ENCODE data around the gene FKBP1B. TPM values are rescaled to one million over a fixed set of nuclear protein-coding genes. Genes with fewer than 3 reads are reported as not detected.

The FKBP1B gene
- total and polyA plus RNA-seq, 2 donors: 4.4 to 9.3 TPM

- WGBS: under 1% methylated on average over 64 of the region's 64 CpGs
- DNase-seq (ENCODE audit: low read depth in 6 of 9, low spot score in 9 of 9): peak; percentile 97 to 100 (median 99)
- Histone ChIP-seq H3K27me3 (ENCODE audit: control insufficient read depth in 2 of 2, insufficient read depth in 1 of 2, low read length in 1 of 2) (no peaks in the 10 kb centered on the region), H3K27ac (ENCODE audit: low read depth in 1 of 2, low read length in 1 of 2) (peak within 1 kb of the TSS; percentile 92 to 96), H3K9me3 (ENCODE audit: control insufficient read depth in 2 of 2, insufficient read depth in 1 of 2, low read length in 1 of 2) (no peaks in the 10 kb centered on the region), H3K4me1 (ENCODE audit: control insufficient read depth in 2 of 2, insufficient read depth in 2 of 2, low read length in 2 of 2) (peaks cover 3 to 11% of the 10 kb centered on the region in 2 donors), H3K4me3 (ENCODE audit: low read length in 2 of 2) (peak within 1 kb of the TSS; percentile 81), H3K36me3 (ENCODE audit: control insufficient read depth in 2 of 2, insufficient read depth in 2 of 2, low read length in 1 of 2) (peaks cover 6 to 25% of the 10 kb centered on the region in 2 donors)
These were observed 26.6 kb downstream of the FKBP1B start, which contains the start of gene SF3B6 for GRCh38 chr2:24075915-24076848. TSS of gene SF3B6 (minus strand) at chr2:24076326. CDS start at chr2:24076229, 97 bp downstream.

DNA sequence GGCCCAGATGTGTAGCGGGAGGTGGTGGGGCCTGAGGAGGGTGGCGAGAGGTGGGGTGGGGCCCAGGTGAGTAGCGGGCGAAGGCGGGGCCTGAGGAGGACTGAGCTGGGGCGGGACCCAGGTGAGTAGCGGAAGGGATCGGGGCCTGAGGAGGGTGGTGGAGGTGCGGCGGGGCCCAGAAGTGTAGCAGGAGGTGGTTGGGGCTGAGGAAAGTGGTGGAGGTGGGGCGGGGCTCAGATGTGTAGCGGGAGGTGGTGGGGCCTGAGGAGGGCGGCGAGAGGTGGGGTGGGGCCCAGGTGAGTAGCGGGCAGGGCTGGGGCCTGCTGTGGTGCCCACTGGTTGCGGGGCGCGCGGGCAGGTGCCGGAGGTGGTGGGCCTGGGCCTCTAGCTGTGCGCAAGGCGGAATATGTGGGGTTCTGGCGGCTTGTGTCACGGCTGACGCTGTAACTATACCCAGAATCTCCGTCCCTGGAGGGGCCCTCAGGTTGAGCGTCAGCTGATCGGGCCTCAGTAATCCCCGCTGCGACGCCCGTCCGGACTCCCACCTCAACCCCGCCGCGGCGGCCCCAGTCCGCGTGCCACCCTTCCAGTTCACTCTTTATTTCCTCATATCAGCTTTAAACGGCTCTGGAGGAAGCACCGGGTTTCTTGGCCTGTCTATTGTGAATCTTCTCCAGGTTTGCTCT lies 27.5 kb downstream of the FKBP1B start:
- Histone ChIP-seq H3K9me3 (ENCODE audit: control insufficient read depth in 2 of 2, insufficient read depth in 1 of 2, low read length in 1 of 2) (no peaks in the 10 kb centered on the region), H3K4me1 (ENCODE audit: control insufficient read depth in 2 of 2, insufficient read depth in 2 of 2, low read length in 2 of 2) (peaks cover 3 to 11% of the 10 kb centered on the region in 2 donors)

GRCh38 chr2:24077535-24077877 lies 28.0 kb downstream of the FKBP1B start:
- H3K27me3 ChIP-seq (ENCODE audit: control insufficient read depth in 2 of 2, insufficient read depth in 1 of 2, low read length in 1 of 2): no peaks in the 10 kb centered on the region
- no peaks in the 10 kb centered on the region for H3K9me3 ChIP-seq (ENCODE audit: control insufficient read depth in 2 of 2, insufficient read depth in 1 of 2, low read length in 1 of 2)
- 23% methylated on average over 9 of the region's 9 CpGs for WGBS
- peak overlapping the region; percentile 81 for H3K4me3 ChIP-seq (ENCODE audit: low read length in 2 of 2)
- H3K36me3 ChIP-seq (ENCODE audit: control insufficient read depth in 2 of 2, insufficient read depth in 2 of 2, low read length in 1 of 2): peaks cover 3 to 23% of the 10 kb centered on the region in 2 donors
- H3K4me1 ChIP-seq (ENCODE audit: control insufficient read depth in 2 of 2, insufficient read depth in 2 of 2, low read length in 2 of 2): peaks cover 3 to 11% of the 10 kb centered on the region in 2 donors
- DNase-seq (ENCODE audit: low read depth in 6 of 9, low spot score in 9 of 9): no peak
- peak overlapping the region; percentile 91 to 92 for H3K27ac ChIP-seq (ENCODE audit: low read depth in 1 of 2, low read length in 1 of 2)

More for the DNA sequence above, 27.5 kb downstream of the FKBP1B start:
- no peaks in the 10 kb centered on the region for H3K27me3 ChIP-seq (ENCODE audit: control insufficient read depth in 2 of 2, insufficient read depth in 1 of 2, low read length in 1 of 2)
- H3K4me3 ChIP-seq (ENCODE audit: low read length in 2 of 2): peak overlapping the region; percentile 81
- 2% methylated on average over 41 of the region's 41 CpGs for WGBS
- DNase-seq (ENCODE audit: low read depth in 6 of 9, low spot score in 9 of 9): peak in 2 of 9 donors; percentile 8 to 25
- H3K27ac ChIP-seq (ENCODE audit: low read depth in 1 of 2, low read length in 1 of 2): peak overlapping the region; percentile 91 to 92
- peaks cover 3 to 25% of the 10 kb centered on the region in 2 donors for H3K36me3 ChIP-seq (ENCODE audit: control insufficient read depth in 2 of 2, insufficient read depth in 2 of 2, low read length in 1 of 2)

- no peaks in the 10 kb centered on the region for H3K9me3 ChIP-seq (ENCODE audit: control insufficient read depth in 2 of 2, insufficient read depth in 1 of 2, low read length in 1 of 2)
- H3K4me3 ChIP-seq (ENCODE audit: low read length in 2 of 2): peak overlapping the region; percentile 81
- H3K4me1 ChIP-seq (ENCODE audit: control insufficient read depth in 2 of 2, insufficient read depth in 2 of 2, low read length in 2 of 2): peaks cover 3 to 11% of the 10 kb centered on the region in 2 donors
- no peak for DNase-seq (ENCODE audit: low read depth in 6 of 9, low spot score in 9 of 9)
- H3K36me3 ChIP-seq (ENCODE audit: control insufficient read depth in 2 of 2, insufficient read depth in 2 of 2, low read length in 1 of 2): peaks cover 3 to 19% of the 10 kb centered on the region in 2 donors
- 90% methylated on average over 2 of the region's 2 CpGs for WGBS
- peak overlapping the region in 1 of 2 donors; percentile 54 for H3K27ac ChIP-seq (ENCODE audit: low read depth in 1 of 2, low read length in 1 of 2)
- H3K27me3 ChIP-seq (ENCODE audit: control insufficient read depth in 2 of 2, insufficient read depth in 1 of 2, low read length in 1 of 2): no peaks in the 10 kb centered on the region
These were observed 28.3 kb downstream of the FKBP1B start for GRCh38 chr2:24077879-24078278.

- peaks cover 9 to 27% of the 10 kb centered on the region in 2 donors for H3K4me1 ChIP-seq (ENCODE audit: control insufficient read depth in 2 of 2, insufficient read depth in 2 of 2, low read length in 2 of 2)
- H3K4me3 ChIP-seq (ENCODE audit: low read length in 2 of 2): no peak overlapping the region
- 95% methylated on average over 2 of the region's 2 CpGs for WGBS
- no peaks in the 10 kb centered on the region for H3K9me3 ChIP-seq (ENCODE audit: control insufficient read depth in 2 of 2, insufficient read depth in 1 of 2, low read length in 1 of 2)
- H3K36me3 ChIP-seq (ENCODE audit: control insufficient read depth in 2 of 2, insufficient read depth in 2 of 2, low read length in 1 of 2): peaks cover 3 to 11% of the 10 kb centered on the region in 2 donors
- peak overlapping the region in 1 of 2 donors; percentile 58 for H3K27ac ChIP-seq (ENCODE audit: low read depth in 1 of 2, low read length in 1 of 2)
- H3K27me3 ChIP-seq (ENCODE audit: control insufficient read depth in 2 of 2, insufficient read depth in 1 of 2, low read length in 1 of 2): no peaks in the 10 kb centered on the region
- no peak for DNase-seq (ENCODE audit: low read depth in 6 of 9, low spot score in 9 of 9)
These were observed 31.2 kb downstream of the FKBP1B start for GRCh38 chr2:24080701-24081100.

DNA sequence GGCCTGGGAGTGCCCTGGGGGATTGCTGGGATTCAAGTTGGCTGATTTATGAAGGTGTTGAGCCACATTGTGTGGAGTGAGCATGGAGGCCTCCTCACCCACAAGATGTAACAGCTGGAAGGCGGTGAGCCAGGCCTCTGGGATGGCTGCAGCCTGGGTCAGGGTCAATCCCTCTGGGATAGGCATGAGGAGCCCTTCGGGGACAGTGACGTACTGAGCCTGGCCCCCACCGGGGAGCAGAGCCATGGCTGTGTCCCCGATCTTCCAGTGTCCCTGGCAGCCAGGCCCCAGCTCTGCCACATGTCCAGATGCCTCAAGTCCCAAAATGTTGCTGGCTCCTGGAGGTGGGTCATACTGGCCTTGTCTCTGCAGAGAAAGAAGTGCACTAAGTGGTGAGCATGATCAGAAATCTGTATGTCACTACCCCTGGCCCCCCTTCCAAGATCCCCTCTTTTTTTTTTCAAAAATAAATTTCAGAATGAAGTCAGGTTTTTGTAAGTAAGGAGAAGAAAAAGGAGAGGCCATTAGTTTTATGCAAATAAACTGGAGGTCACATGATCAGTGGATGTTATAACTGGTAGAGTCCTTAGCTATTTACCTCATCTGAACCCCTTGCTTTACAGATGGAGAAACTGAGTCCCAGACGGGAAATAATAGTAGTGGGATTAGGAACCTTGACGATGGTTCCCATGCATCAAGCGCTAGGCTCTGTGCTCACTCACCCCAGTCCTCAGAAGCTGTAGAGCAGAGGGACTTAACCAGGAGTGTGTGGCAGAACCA lies 33.4 kb downstream of the FKBP1B start:
- Histone ChIP-seq H3K4me3 (ENCODE audit: low read length in 2 of 2) (peak overlapping the region in 1 of 2 donors; percentile 69), H3K27me3 (ENCODE audit: control insufficient read depth in 2 of 2, insufficient read depth in 1 of 2, low read length in 1 of 2) (no peaks in the 10 kb centered on the region), H3K36me3 (ENCODE audit: control insufficient read depth in 2 of 2, insufficient read depth in 2 of 2, low read length in 1 of 2) (peaks cover 10 to 14% of the 10 kb centered on the region in 2 donors), H3K4me1 (ENCODE audit: control insufficient read depth in 2 of 2, insufficient read depth in 2 of 2, low read length in 2 of 2) (peaks cover 9 to 19% of the 10 kb centered on the region in 2 donors), H3K27ac (ENCODE audit: low read depth in 1 of 2, low read length in 1 of 2) (peak overlapping the region in 1 of 2 donors; percentile 79), H3K9me3 (ENCODE audit: control insufficient read depth in 2 of 2, insufficient read depth in 1 of 2, low read length in 1 of 2) (no peaks in the 10 kb centered on the region)
- 95% methylated on average over 8 of the region's 8 CpGs for WGBS
- DNase-seq (ENCODE audit: low read depth in 6 of 9, low spot score in 9 of 9): no peak

DNA sequence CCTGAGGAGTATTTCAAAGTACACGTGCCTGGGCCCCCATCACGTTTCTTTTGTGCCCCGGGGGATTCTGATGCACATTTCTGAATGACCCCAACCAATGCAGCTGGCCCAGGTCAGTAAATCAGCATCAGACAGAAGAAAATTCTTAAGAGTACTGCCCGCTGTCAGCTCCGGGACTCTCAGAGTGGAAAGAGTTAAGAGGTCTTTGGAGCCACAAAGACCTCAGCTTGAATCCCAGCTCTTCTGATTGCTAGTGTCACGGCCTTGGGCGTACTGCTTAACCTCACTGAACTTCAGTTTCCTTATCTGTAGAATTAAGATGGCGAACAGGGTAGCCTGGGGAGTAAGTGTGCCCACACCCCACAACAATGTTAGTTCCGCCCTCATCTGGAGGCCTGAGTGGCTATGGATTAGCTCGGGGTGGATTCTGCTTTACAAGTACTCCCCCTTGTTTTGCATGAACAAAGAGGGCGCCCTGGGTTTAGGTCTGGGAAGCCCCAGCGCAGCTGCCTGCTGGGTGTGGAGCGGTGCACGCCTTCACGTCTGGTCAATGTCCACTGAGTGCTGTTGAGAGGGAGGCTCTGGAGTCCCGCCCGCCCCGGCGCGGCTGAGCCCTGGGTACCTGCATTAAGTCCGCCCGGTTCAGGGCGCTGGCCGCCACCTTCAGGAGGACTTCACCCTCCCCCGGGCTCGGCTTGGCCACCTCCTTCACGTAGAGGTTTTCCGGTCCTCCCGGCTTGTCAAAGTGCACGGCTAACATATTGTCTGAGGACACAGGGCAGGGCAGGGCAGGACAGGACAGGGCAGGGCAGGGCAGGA lies 34.2 kb downstream of the FKBP1B start:
- Histone ChIP-seq H3K9me3 (ENCODE audit: control insufficient read depth in 2 of 2, insufficient read depth in 1 of 2, low read length in 1 of 2) (no peaks in the 10 kb centered on the region), H3K27me3 (ENCODE audit: control insufficient read depth in 2 of 2, insufficient read depth in 1 of 2, low read length in 1 of 2) (no peaks in the 10 kb centered on the region), H3K36me3 (ENCODE audit: control insufficient read depth in 2 of 2, insufficient read depth in 2 of 2, low read length in 1 of 2) (peaks cover 13 to 14% of the 10 kb centered on the region in 2 donors), H3K4me1 (ENCODE audit: control insufficient read depth in 2 of 2, insufficient read depth in 2 of 2, low read length in 2 of 2) (peaks cover 9 to 19% of the 10 kb centered on the region in 2 donors), H3K27ac (ENCODE audit: low read depth in 1 of 2, low read length in 1 of 2) (peak overlapping the region; percentile 79 to 91), H3K4me3 (ENCODE audit: low read length in 2 of 2) (peak overlapping the region; percentile 62 to 69)
- WGBS: 17% methylated on average over 30 of the region's 30 CpGs
- peak; percentile 27 to 82 (median 56) for DNase-seq (ENCODE audit: low read depth in 6 of 9, low spot score in 9 of 9)
